HepG2 (cell line): ENCODE measurements around the gene MTTP. TPM values are rescaled to one million over a fixed set of nuclear protein-coding genes. Genes with fewer than 3 reads are reported as not detected.

ENCODE experiments used
- ATAC-seq: fragments of 200-7000 bp; cut with Tn5 transposase; 3 replicates; pipeline ENCODE4 v1.9.1; 2020; ENCODE audit warnings: mild to moderate bottlenecking, moderate library complexity
- BruUV-seq: library from RNA; stranded (reverse); fragments of 400-500 nt; replicated peaks from 2 replicates; lab custom pipeline; 2021; lab: Mats Ljungman, UMichigan
- CTCF ChIA-PET: fragments of 300-600 bp; formaldehyde crosslinking; extraction: SDS; loops from one replicate; lab custom pipeline; 2021; ENCODE audit warnings: low total read pairs, inconsistent platforms, low intra/inter-chr PET ratio; lab: Yijun Ruan, JAX
- POLR2A ChIA-PET: fragments of 350-600 bp; sonication (Branson Sonifier 250); formaldehyde crosslinking; loops from one replicate; lab custom pipeline; 2020; ENCODE audit warnings: antibody characterized with exemption, inconsistent platforms; lab: Yijun Ruan, JAX
- DNase-seq: peaks from one replicate; pipeline ENCODE4 v3.0.0-alpha.2; 2015; ENCODE audit warnings: low spot score
- FAIRE-seq: peaks from 3 replicates; lab custom pipeline; 2011; peaks lifted over from hg19 to GRCh38; lab: Jason Lieb, UNC
- H2AFZ ChIP-seq: one replicate; pipeline ENCODE4 v1.6.1; 2011; ENCODE audit warnings: low read length, inconsistent platforms
- H3K27ac ChIP-seq: fragments of 300-600 bp; 3 replicates; pipeline ENCODE4 v1.8.0; 2011; ENCODE audit warnings: mixed run types, mild to moderate bottlenecking, mixed read lengths, low read length, inconsistent platforms; ENCODE audit not compliant: insufficient read depth; ENCODE audit errors: extremely low read length
- H3K27me3 ChIP-seq, 2 experiments: fragments of 200-600 bp in 1 of 2; 2 replicates in 1 of 2; 3 replicates in 1 of 2; pipeline versions ENCODE4 v1.6.0 to v1.8.0; 2011; ENCODE audit warnings: low read length in 2 of 2, mild to moderate bottlenecking in 2 of 2, moderate library complexity in 2 of 2, inconsistent platforms in 1 of 2; ENCODE audit not compliant: insufficient read depth in 2 of 2, control insufficient read depth in 1 of 2
- H3K36me3 ChIP-seq, 2 experiments: fragments of 200-600 bp in 1 of 2; replicated peaks in 1 of 2; 2 replicates in 1 of 2; 3 replicates in 1 of 2; pipeline versions ENCODE4 v1.5.1 to v1.8.0; 2011; ENCODE audit warnings: low read length in 2 of 2, inconsistent platforms in 1 of 2; ENCODE audit not compliant: insufficient read depth in 2 of 2, control insufficient read depth in 1 of 2
- H3K4me1 ChIP-seq: 2 replicates; pipeline ENCODE4 v1.5.1; 2012; ENCODE audit warnings: low read length, inconsistent platforms; ENCODE audit not compliant: insufficient read depth
- H3K4me2 ChIP-seq: 2 replicates; pipeline ENCODE4 v1.6.0; 2011; ENCODE audit warnings: low read depth, low read length, inconsistent platforms
- H3K4me3 ChIP-seq, 3 experiments: fragments of 200-600 bp in 1 of 3; sonication (generic), shearing (Covaris generic) in 1 of 3; replicated peaks in 1 of 3; 2 replicates each; pipeline ENCODE4 v1.5.1; 2011 to 2016; ENCODE audit warnings: low read length in 3 of 3, inconsistent platforms in 2 of 3, low read depth in 2 of 3, mild to moderate bottlenecking in 2 of 3, control low read depth in 1 of 3, mixed read lengths in 1 of 3; ENCODE audit not compliant: insufficient read depth in 1 of 3
- H3K79me2 ChIP-seq: one replicate; pipeline ENCODE4 v1.6.1; 2011; ENCODE audit warnings: low read length, inconsistent platforms; ENCODE audit not compliant: insufficient read depth
- H3K9ac ChIP-seq: 2 replicates; pipeline ENCODE4 v1.6.0; 2011; ENCODE audit warnings: mild to moderate bottlenecking, low read depth, low read length, inconsistent platforms; ENCODE audit not compliant: insufficient read depth
- H3K9me3 ChIP-seq: 2 replicates; pipeline ENCODE4 v1.5.1; 2012; ENCODE audit warnings: mild to moderate bottlenecking, low read length
- H4K20me1 ChIP-seq: 2 replicates; pipeline ENCODE4 v1.6.0; 2011; ENCODE audit warnings: inconsistent platforms, mild to moderate bottlenecking, low read length, moderate library complexity; ENCODE audit not compliant: insufficient read depth
- GATAD2A ChIP-seq: IDR thresholded peaks from 2 replicates; pipeline ENCODE4 v1.6.1; 2016
- IKZF1 ChIP-seq: fragments of 450-650 bp; IDR thresholded peaks from 2 replicates; pipeline ENCODE4 v1.7.1; 2016
- MXD1 ChIP-seq: sonication (generic); formaldehyde crosslinking; IDR thresholded peaks from 2 replicates; pipeline ENCODE4 v1.4.0; 2020; ENCODE audit warnings: mild to moderate bottlenecking, missing genetic modification reagents
- PAXIP1 ChIP-seq: sonication (generic); formaldehyde crosslinking; conservative IDR thresholded peaks from 2 replicates; pipeline ENCODE4 v1.4.0; 2020; ENCODE audit warnings: mild to moderate bottlenecking, missing genetic modification reagents, moderate library complexity
- RFXAP ChIP-seq: sonication (generic); formaldehyde crosslinking; IDR thresholded peaks from 2 replicates; pipeline ENCODE4 v1.4.0; 2020; ENCODE audit warnings: missing genetic modification reagents, borderline replicate concordance
- TBX2 ChIP-seq: sonication (generic); formaldehyde crosslinking; IDR thresholded peaks from 2 replicates; pipeline ENCODE4 v1.5.0; 2020; ENCODE audit warnings: missing genetic modification reagents, mild to moderate bottlenecking, borderline replicate concordance
- ZBTB2 ChIP-seq: sonication (generic); formaldehyde crosslinking; IDR thresholded peaks from 2 replicates; pipeline ENCODE4 v1.8.0; 2022; ENCODE audit warnings: low read depth, missing genetic modification reagents
- ZHX2 ChIP-seq, 2 experiments: sonication (generic) in 1 of 2; formaldehyde crosslinking in 1 of 2; IDR thresholded peaks; 2 replicates each; pipeline versions ENCODE4 v1.6.1 to v1.9.0; 2014 to 2022; ENCODE audit warnings: antibody characterized with exemption in 1 of 2, borderline replicate concordance in 1 of 2, inconsistent platforms in 1 of 2, low read depth in 1 of 2, missing genetic modification reagents in 1 of 2
- ZNF788 ChIP-seq: sonication (generic); formaldehyde crosslinking; IDR thresholded peaks from 2 replicates; pipeline ENCODE4 v1.5.0; 2020; ENCODE audit warnings: mild to moderate bottlenecking, missing genetic modification reagents, borderline replicate concordance
- WGBS: methylation state at CpG from one replicate; pipeline ENCODE4 v1.1.6; 2017; ENCODE audit warnings: low lambda C conversion rate; 5-methylcytosine and 5-hydroxymethylcytosine counted together
- in situ Hi-C: cut with HindIII; loops from 2 replicates; pipeline ENCODE4 v1.10.0; 2017; ENCODE audit warnings: low pct_unique_long_range_greater_than_20kb; ENCODE audit not compliant: extremely low pct_ligation_motif_present
- intact Hi-C: fragments of 100-400 bp; cut with micrococcal nuclease; formaldehyde crosslinking; loops from one replicate; pipeline ENCODE4 v1.10.0; 2022; ENCODE audit not compliant: unreplicated experiment
- polyA plus RNA-seq, 8 experiments: library from polyadenylated mRNA; depleted of rRNA in 3 of 8; stranded (reverse) in 7 of 8; unstranded in 1 of 8; fragments of >200 nt; fragmentation: Illumina TruSeq in 4 of 8; extraction: Trizol in 4 of 8; gene quantifications; 2 replicates each; pipeline versions ENCODE4 v1.2.1 to v1.2.3, GENCODE V29; 2011 to 2016; ENCODE audit warnings: low read depth in 4 of 8, missing spikeins in 1 of 8, mixed read lengths in 1 of 8; ENCODE audit not compliant: insufficient read depth in 1 of 8
- total RNA-seq, 5 experiments: library from RNA; depleted of rRNA; stranded (reverse); fragments of >200 nt; fragmentation: Illumina TruSeq; extraction: Trizol; gene quantifications; 2 replicates each; pipeline ENCODE4 v1.2.3, GENCODE V29; 2016; ENCODE audit warnings: low read depth in 1 of 5

Gene MTTP
- total and polyA plus RNA-seq, 2 of the 13 experiments (the other 11 are each of a cell fraction or from before 2014, with no cell fraction given) = 84.7 to 102 TPM

GRCh38 chr4:99571883-99572282 lies 2.7 kb upstream of the MTTP start (continued):
- TF ChIP-seq ZHX2 (IDR thresholded peaks at IDR 0.05; ENCODE audit: low read depth) (no peak), ZHX2 (CRISPR knock-in tag; IDR thresholded peaks at IDR 0.05; ENCODE audit: borderline replicate concordance) (no peak), MXD1 (CRISPR knock-in tag) (no peak), IKZF1 (no peak), ZNF788 (no peak)

DNA sequence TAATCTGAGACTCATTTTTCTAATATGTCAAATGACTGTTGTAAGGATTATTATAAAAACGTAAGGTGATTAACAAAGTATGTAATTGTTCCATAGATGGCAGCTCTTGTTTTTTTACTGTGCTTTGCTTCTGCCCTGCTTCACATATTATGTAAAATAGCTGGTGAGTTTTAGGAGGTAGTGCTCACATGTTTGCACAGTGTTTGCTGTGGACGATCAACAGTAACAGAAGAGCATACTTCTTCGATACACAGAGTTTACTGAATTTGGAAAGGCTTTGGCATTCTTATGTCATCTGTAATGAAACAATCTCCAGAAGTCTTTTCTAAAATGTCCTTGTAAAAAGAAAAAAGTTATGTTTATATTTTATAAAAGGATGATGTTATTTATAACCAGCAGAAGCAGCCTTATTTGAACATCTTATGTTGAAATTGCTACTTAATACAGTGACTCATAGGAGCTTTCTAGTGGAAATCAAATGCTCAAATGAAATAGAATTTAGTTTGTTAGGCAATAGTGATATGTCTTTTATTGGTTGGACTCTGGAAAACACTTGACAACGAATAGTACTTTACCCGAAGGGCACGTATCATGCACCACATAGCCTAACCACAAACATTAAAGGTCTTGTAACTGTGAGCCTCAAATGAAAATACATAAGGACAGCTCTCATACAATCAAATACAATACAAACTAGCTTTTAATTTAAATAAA lies 1.9 kb upstream of the MTTP start:
- FAIRE-seq = no peak
- in situ Hi-C loops = no loop called here
- WGBS = 7% methylated on average over 6 of the region's 6 CpGs
- H3K9ac ChIP-seq = no peak overlapping the region
- H3K27ac ChIP-seq = peak overlapping the region; percentile 87
- H3K4me3 ChIP-seq = peak overlapping the region; percentile 24 to 43 (median 34); a peak in 5 of 6 replicates
- no peaks in the 10 kb centered on the region for H4K20me1 ChIP-seq
- CTCF ChIA-PET = no interaction called here
- H3K79me2 ChIP-seq = peaks cover 26% of the 10 kb centered on the region
- H2AFZ ChIP-seq = peak overlapping the region; percentile 52
- H3K27me3 ChIP-seq = no peaks in the 10 kb centered on the region
- H3K4me2 ChIP-seq = peak overlapping the region; percentile 65
- H3K4me1 ChIP-seq = peaks cover 41% of the 10 kb centered on the region
- H3K9me3 ChIP-seq = no peaks in the 10 kb centered on the region
- DNase-seq = no peak
- intact Hi-C loops = no loop called here
- POLR2A ChIA-PET = interaction anchor here (0.7 to 3.9 kb wide), 2 partner anchors 9 to 378 kb away, joined by 3 to 44 read pairs; partner anchors contain the start of genes H2AZ1 and TRMT10A
- peak; percentile 62 for ATAC-seq
- BruUV-seq = no TSS peak
- H3K36me3 ChIP-seq = no peaks in the 10 kb centered on the region
- TF ChIP-seq PAXIP1 (CRISPR knock-in tag) = 0 out of 2 replicates have a peak, but pooled peaks have one; percentile 43
- no peak for TF ChIP-seq RFXAP (CRISPR knock-in tag)
- no peak for TF ChIP-seq ZBTB2
- TF ChIP-seq TBX2 (CRISPR knock-in tag) = no peak
- TF ChIP-seq GATAD2A (CRISPR knock-in tag) = 0 out of 2 replicates have a peak, but pooled peaks have one; percentile 21
